Kasumi-1 (cell line): ENCODE data around the gene BAD.
"Not testable (repeated sequence)": the region's sequence is repeated elsewhere in the genome, so short reads cannot be mapped to it uniquely, and the experiment has no call there.

Source experiments
- DNase-seq, 2 experiments: peaks; one replicate each; lab custom pipeline; 2025; lab: John Stamatoyannopoulos, UW

Gene BAD

DNA sequence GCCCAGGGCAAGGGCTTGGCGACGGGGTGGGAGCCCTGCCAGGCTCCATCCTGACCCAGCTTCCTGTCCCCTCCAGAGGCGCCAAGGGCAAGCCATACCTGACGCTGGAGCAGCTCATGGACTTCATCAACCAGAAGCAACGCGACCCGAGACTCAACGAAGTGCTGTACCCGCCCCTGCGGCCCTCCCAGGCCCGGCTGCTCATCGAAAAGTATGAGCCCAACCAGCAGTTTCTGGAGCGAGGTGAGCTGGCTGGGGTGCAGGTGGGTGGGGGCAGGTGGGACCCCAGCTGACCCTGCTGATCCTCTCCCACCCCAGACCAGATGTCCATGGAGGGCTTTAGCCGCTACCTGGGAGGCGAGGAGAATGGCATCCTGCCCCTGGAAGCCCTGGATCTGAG lies 28.2 kb downstream of the BAD start:
- DNase-seq = no peak

GRCh38 chr11:64255135-64256128 lies 29.0 kb downstream of the BAD start:
- DNase-seq = no peak

- DNase-seq = no peak
These were observed 30.1 kb downstream of the BAD start for GRCh38 chr11:64254326-64254725.

GRCh38 chr11:64253481-64253880 lies 31.0 kb downstream of the BAD start:
- DNase-seq = no peak

DNA sequence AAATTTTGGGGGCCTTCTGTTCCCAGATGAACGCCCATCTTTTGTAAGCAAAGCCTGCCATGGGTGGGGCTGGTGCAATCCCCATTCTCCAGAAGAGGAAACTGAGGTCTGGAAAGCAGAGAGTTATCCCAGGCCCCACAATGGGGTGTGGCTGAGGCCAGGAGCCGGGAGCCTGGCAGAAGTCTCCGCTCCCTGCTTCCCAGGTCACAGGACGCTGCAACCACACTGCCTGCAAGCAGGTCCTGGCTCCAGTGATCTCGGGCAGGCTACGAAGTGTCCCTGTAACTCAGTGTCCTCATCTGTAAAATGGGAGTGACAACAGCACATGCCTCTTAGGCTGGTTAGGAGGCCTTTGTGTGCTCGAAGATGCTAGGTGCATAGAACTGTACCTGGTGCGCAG lies 31.4 kb downstream of the BAD start:
- DNase-seq = no peak

DNA sequence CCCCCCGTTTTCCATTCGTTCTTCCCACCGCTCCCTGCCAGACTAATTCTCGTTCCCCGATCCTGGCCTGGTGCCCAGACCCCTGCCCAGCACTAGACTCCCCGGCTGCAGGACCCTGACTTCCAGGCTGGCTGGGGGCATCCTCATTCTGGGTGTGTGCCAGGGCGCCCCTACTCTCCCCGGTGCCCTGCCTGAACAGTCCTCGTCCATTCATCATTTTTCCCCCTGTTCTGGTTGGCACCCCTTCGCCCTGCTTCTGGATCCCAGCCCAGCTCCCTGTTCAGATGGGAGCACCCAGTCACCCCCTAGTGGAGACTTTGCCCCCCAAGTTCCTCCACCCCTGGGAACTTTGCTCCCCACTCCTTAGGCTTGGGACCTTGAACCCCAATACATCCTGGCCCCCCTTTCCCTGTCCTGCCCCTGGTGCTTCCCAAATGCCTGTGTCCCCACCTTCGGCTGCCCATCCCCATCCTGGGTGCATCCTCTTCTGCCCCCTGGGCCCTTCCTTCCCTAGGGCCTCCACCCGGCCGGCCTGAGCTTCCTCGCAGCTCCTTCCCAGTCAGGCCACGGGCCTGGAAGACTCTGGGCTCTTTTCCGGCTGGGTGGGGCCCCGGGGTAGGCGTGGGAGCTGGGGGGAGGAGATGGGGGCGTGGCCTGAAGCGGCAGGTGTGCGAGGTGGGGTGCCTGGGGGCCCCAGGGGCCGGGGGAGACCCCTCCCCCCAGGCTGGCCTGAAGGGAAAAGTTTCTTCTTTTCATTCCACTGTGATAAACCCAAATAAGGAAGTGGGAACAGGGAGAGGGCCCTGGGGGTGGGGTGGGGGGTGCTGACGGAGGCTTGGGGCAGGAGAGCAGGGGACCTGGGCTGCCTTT lies 32.2 kb downstream of the BAD start:
- peak in 1 of 2 experiments; percentile 52 for DNase-seq

DNA sequence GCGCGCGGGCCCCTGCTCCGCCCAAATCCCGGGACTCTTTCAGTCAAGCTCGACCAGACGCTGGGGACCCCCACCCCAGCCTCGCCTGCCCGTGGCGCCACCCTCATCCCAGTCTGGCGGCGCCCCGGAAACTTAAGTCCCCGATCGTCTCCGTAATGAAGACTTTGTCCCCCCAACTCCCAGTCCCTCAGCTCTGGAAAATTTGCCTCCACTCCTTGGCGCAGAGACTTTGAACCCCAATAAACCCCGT lies 32.8 kb downstream of the BAD start:
- peak in 1 of 2 experiments; percentile 48 for DNase-seq

- DNase-seq = peak; percentile 50 to 51
These were observed 33.3 kb downstream of the BAD start, which contains the start of gene PLCB3 for GRCh38 chr11:64251016-64251752. Gene PLCB3, plus strand, starts transcription at chr11:64251530. Its CDS starts 120 bp downstream, at chr11:64251650.

DNA sequence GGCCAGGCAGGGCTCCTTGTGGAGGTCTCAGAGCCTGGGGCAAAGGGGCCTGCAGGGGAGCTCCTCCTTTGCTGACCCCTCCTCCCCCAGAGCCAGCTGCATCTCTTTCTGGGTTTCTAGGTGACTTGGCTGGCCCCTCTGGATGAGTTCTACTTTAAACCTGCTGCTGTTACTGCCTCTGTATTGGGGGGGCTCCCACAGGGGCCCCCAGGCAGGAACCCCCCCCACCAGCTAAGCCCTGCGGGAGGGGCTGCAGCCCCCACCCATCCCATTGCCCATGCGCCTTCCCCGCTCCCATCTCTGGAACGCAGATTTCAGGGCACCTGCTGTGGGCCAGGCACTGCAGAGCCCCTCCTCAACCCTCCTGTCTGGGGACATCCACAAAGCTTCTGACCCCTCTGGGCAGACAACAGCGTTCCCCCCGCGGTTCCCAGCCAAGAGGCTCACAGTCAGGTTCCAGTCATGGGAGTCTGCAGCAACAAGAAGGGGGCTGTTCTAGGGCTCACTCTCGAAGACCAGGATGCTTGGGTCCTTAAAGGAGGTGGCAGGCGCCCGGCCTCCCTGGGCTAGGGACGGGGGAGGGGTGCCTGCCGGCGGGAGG lies 34.0 kb downstream of the BAD start:
- DNase-seq = peak in 1 of 2 experiments; percentile 51

GRCh38 chr11:64249563-64250414 lies 34.7 kb downstream of the BAD start:
- DNase-seq = peak; percentile 49 to 54

- DNase-seq = no peak
These were observed 35.4 kb downstream of the BAD start for GRCh38 chr11:64249038-64249437.

- no peak for DNase-seq
These were observed 35.9 kb downstream of the BAD start for GRCh38 chr11:64248578-64248977.

DNA sequence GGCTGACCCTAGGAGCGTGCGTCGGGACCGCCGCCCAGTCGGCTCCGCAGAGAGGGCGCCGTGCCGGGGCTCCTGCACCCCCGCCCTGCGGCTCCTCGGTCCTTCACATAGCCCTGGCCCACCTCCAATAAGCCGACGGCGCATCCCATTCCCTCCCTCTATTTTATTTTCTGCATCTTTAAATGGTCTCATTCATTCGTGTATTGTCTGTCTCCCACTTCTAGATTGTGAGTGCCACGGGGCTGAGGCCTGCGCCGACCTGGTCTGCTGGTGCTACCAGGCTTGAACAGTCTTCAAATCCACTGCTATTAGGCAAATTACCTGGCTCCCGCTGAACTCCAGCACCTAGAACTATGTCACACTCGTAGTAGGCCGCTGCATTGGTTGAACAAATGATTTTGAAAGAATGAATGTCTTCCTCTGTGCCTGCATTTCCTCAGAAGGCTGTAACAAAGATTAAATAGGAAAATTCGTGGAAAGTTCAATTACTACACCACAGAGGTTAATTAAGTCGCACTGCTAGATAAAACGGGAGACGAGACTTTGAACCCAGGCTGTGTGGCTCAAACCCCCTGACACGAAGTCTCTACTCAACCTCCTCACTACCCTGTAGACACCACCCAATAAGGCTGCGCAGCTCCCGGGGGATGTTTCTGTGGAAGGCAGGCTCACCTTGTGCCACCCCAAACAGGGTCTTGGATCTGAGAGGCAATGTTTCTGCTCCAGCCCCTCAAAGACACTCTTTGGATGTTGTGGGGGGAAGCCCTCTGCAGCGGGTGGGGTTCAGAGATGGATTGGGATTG lies 36.5 kb downstream of the BAD start:
- DNase-seq = no peak

- DNase-seq = peak; percentile 79 to 82
These were observed 37.4 kb downstream of the BAD start, which contains the start of gene PPP1R14B for GRCh38 chr11:64246871-64247728. Gene PPP1R14B, minus strand, starts transcription at chr11:64246943. Its CDS starts 270 bp downstream, at chr11:64246673.

GRCh38 chr11:64246621-64246870 lies 37.9 kb downstream of the BAD start:
- not testable (repeated sequence) for DNase-seq

DNA sequence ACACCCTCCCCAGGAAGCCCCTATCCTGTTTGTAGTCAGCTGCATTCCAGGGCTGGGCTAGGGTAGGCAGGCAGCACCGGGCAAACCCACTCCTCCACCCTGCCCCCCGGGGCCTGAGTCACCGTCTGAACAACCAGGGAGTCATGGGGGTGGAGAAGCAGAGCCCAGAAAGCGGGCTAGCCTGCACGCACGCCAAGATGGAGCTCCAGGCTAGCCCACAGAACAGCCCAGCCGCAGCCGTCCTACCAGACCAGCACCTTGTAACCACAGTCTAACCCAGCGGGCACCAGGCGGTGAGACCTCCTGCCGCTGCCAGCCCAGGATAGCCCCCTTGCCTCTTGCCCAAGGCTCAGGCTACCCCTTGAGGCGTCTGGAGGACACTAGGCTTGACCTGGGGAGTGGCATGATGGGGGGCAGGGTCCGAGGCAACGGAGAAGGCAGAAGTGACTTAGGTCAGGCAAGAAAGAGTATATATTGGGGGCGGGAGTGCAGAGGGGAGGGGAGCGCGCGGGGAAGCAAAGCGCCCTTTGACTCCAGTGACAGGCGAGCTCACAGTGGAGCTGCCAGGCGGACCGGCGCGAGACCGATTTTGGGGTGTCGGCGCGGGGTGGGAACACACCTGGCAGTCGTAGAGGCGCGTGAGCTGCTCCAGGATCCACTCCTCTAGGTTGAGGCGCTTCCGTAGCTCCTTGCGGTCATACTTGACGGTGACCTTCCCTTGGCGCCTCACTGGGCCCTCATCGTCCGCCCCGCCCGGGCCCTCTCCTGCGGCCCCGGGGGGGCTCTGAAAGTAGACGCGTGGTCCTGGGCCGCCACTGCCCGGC lies 38.5 kb downstream of the BAD start:
- peak; percentile 35 to 49 for DNase-seq

GRCh38 chr11:64245401-64245796 lies 39.1 kb downstream of the BAD start:
- DNase-seq = no peak

DNA sequence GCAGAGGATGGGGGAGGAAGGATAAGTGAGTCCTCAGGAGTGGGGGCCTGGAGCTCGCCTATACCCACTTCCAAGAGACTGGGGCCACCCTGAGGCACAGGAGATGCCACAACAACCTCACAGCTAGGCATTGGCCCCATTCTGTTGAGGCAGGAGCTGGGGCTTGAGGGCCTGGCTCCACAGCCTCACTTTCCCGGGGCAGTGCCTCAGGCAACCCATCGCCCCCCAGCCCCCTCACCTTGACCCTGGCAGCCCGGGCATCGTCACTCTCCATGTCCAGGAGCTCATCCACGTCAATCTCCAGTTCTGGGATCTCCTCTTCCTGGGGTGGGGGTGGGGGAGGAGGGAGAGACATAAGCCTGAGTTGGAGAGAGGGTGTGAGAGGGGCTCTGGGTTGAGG lies 39.5 kb downstream of the BAD start:
- DNase-seq = no peak
